HG02970 (cell line): ENCODE results near the gene MRM3.
"Not testable (repeated sequence)": the region's sequence is repeated elsewhere in the genome, so short reads cannot be mapped to it uniquely, and the experiment has no call there.

Experiments
- ATAC-seq: cut with Tn5 transposase; IDR thresholded peaks from one replicate; pipeline ENCODE4 v1.9.1; 2021; ENCODE audit warnings: mild to moderate bottlenecking, moderate library complexity, moderate number of reproducible peaks; ENCODE audit not compliant: unreplicated experiment, low FRiP score

MRM3 gene

GRCh38 chr17:781805-782731 lies at the start of gene MRM3, which contains the start of gene GLOD4:
MRM3 (plus strand) TSS chr17:782353; CDS start chr17:782379, 26 bp downstream.
GLOD4 (minus strand) TSS chr17:782280; CDS start chr17:782255, 25 bp downstream.
- peak; percentile 94 for ATAC-seq

- peak; percentile 29 for ATAC-seq
Measured at GRCh38 chr17:732902-733720, 49.0 kb upstream of the MRM3 start.

- ATAC-seq, result no peak
Measured at GRCh38 chr17:733743-734142, 48.4 kb upstream of the MRM3 start.

- ATAC-seq, result no peak
Measured at GRCh38 chr17:737561-738113, 44.5 kb upstream of the MRM3 start.

GRCh38 chr17:740240-741017 lies 41.7 kb upstream of the MRM3 start:
- no peak for ATAC-seq

DNA sequence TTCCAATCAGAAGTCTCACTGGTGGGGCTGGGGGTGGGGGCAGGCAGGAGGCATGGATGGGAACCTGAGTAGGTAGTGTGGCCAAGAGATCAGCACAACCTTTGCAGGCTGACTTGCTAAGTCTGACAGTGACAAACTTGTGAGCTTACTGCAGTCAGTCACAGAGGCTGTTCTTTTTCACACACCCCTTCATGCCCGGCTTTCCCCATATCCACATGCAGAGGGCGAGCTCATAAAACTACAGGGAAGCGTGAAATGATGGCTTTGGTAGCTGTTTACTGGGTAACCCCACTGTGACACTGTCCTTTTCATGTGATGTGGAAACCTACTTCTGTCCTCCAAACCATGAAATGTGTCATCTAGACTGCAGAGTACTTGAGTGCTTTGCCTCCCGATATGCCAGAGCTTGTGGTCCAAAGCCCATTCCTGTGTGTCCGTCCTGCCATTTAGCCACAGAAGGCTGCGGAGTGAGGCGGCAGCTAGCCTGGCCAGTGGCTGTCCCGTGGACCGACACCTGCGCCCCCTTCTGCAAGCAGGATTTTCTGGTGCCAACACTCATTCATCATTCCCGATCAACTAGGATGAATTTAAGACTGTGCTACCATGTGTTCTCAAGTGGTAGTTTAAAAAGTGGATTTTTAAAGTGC lies 39.9 kb upstream of the MRM3 start:
- no peak for ATAC-seq

- no peak for ATAC-seq
Measured at GRCh38 chr17:743139-743538, 39.0 kb upstream of the MRM3 start.

GRCh38 chr17:744937-745336 lies 37.2 kb upstream of the MRM3 start:
- ATAC-seq, result no peak

- no peak for ATAC-seq
Measured at GRCh38 chr17:745406-745805, 36.7 kb upstream of the MRM3 start.

GRCh38 chr17:746181-746580 lies 36.0 kb upstream of the MRM3 start:
- ATAC-seq, result no peak

DNA sequence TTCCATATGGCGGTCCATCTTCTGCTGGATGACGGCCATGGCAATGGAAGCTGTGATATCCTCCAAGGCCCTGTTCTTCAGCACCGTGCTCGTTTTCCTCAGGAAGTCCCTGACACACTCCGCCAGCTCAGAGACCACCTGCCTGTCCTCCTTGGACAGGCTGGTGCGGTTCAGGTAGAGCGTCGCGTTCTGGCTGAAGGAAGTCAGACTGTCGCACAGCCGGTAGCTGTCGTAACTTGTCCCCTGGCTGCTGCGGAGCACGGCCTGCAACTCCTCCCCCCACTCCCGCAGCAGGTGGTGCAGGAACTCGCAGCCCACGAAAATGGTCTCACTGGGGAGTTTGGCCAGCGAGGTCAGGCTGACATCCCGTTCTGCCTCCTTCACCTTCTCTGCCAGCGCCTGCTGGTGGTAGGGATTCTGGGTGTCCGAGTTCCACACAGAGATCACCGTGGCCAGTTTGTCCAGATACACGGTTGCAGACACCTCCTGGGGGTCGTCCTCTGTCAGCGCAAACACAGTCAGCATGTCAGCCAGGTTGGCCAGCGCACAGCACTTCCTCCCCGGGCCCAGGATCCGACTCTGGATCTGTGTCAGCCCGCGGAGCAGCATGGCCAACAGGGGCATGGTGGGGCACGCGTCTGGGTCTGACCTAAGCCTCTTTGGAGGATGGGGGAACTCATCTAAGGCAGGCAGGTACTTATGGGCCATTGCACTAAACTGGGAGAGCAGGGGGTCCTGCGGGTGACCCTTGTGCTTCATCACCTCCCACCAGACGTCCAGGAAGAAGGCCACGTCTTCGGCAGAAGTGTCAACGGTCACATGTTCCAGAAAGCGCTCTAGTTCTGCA lies 35.1 kb upstream of the MRM3 start:
- ATAC-seq, result no peak

DNA sequence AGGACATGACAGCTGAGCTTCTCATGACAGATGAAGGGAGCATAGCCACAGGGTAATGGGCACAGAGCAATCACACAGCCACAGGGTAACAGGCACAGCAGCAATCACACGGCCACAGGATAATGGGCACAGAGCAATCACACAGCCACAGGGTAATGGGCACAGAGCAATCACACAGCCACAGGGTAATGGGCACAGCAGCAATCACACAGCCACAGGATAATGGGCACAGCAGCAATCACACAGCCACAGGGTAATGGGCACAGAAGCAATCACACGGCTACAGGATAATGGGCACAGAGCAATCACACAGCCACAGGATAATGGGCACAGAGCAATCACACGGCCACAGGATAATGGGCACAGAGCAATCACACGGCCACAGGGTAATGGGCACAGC lies 33.5 kb upstream of the MRM3 start:
- ATAC-seq, result not testable (repeated sequence)

- ATAC-seq, result not testable (repeated sequence)
Measured at GRCh38 chr17:749359-749758, 32.8 kb upstream of the MRM3 start.

DNA sequence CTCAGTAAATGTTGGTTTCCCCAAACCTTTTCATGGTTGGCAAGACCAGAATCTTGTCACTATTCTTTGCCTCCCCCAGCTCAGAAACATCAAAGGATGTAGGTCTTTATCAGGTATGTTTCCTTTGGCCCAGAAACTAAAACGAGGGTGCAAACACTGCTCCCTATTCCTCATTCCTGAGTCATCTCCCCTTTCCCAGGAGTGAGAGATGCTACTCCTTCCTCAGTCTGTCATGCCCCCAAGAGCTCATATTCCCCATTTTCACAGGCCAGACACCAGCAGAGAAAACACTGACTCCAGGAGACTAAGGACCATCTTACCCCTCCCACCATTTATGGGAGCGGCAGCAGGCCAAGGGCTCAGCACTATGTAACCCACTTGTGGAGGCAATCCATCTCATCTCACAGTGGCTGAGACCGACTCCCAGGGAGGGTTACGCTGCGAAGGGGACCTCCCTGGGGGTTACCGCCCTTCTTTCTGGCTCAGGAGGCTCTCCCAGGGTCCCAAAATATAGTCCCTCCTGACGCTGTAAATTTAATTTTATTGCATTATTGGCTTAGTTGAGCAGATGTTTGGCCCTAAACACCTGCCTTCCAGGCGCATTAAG lies 31.6 kb upstream of the MRM3 start:
- no peak for ATAC-seq

GRCh38 chr17:751269-752001 lies 30.7 kb upstream of the MRM3 start:
- peak; percentile 34 for ATAC-seq

DNA sequence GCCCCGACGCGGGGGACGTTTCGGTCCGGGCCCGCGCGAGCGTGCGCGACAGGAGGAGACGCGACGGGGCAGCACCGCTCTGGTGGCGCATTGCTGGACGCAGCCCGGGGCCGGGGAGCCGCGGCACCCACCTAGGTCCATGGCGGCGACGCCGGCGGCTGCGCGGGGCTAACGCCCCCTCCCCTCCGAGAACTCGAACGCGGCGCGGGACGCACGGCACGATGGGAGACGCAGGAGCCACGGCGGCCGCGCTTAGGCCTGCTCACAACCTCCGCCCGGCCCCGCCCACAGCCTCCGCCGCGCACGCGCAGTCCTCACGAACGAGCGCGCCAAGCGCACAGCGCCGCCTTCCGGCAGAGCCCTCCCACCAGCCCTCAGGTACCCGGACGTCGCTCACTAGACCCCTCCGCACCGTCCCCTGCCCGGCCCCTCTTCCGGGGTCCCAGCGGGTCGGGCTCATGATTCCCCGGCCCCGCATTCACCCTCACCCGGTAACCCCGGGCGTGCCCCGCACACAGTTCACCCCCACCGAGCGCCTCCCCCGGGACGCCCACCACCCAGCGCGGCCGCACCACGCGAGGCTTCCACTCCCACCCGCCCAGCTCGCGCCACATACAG lies 30.0 kb upstream of the MRM3 start, which contains the start of gene GEMIN4:
Gene GEMIN4 (minus strand): TSS at position 263 of the 618 bp plus-strand sequence. CDS start 122 bp downstream, at position 141.
- ATAC-seq, result peak; percentile 86

DNA sequence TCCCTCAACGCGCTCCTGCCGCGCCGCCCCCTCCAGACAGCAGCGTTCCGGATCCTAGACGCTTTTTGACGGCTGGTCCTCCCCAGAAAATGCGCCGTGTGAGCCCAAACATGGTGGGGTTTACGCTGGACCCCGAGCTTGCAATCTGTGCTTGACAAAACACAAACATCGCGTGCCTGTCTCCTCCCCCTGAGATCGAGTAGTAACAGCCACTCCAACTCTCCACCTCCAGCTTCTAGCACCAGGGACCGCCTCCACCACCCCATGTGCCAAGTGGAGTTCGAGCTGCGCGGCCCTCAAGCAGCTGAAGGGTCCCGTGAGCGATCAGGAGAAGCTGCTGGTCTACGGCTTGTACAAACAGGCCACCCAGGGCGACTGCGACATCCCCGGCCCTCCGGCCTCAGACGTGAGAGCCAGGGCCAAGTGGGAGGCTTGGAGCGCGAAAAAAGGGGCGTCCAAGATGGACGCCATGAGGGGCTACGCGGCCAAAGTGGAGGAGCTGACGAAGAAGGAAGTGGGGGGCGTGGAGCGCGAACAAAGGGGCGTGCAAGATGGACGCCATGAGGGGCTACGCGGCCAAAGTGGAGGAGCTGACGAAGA lies 29.4 kb upstream of the MRM3 start:
- ATAC-seq, result no peak
